Loucy (cell line): ENCODE measurements around the gene PAX7.

ENCODE experiments used
- EZH2phosphoT487 ChIP-seq: fragments of 200-600 bp; IDR thresholded peaks from 2 replicates; pipeline ENCODE4 v1.6.1; 2018; ENCODE audit warnings: antibody characterized with exemption, mild to moderate bottlenecking, moderate library complexity, borderline replicate concordance
- TF ChIP-seq, protein P1 (sequence below): fragments of 200-600 bp; sonication (generic); conservative IDR thresholded peaks from 2 replicates; pipeline ENCODE4 v1.5.1; 2014; ENCODE audit warnings: mild to moderate bottlenecking, antibody characterized with exemption, low read length

- TF ChIP-seq, protein P1, sequence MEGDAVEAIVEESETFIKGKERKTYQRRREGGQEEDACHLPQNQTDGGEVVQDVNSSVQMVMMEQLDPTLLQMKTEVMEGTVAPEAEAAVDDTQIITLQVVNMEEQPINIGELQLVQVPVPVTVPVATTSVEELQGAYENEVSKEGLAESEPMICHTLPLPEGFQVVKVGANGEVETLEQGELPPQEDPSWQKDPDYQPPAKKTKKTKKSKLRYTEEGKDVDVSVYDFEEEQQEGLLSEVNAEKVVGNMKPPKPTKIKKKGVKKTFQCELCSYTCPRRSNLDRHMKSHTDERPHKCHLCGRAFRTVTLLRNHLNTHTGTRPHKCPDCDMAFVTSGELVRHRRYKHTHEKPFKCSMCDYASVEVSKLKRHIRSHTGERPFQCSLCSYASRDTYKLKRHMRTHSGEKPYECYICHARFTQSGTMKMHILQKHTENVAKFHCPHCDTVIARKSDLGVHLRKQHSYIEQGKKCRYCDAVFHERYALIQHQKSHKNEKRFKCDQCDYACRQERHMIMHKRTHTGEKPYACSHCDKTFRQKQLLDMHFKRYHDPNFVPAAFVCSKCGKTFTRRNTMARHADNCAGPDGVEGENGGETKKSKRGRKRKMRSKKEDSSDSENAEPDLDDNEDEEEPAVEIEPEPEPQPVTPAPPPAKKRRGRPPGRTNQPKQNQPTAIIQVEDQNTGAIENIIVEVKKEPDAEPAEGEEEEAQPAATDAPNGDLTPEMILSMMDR, result no peak
- TF ChIP-seq EZH2phosphoT487, result no peak
Observed at GRCh38 chr1:18792747-18793146, 162.1 kb downstream of the PAX7 start.
